LoVo (cell line): ENCODE measurements around the gene PLXND1.
"Not testable (repeated sequence)": the region's sequence is repeated elsewhere in the genome, so short reads cannot be mapped to it uniquely, and the experiment has no call there.

Experiments
- DNase-seq: peaks from one replicate; pipeline ENCODE4 v3.0.0-alpha.2; 2016; ENCODE audit warnings: low spot score

Gene PLXND1

GRCh38 chr3:129606636-129607390 lies at the start of gene PLXND1:
Gene PLXND1 (minus strand): TSS chr3:129606676. CDS start chr3:129606639, 37 bp downstream.
- DNase-seq, result peak; percentile 50

- DNase-seq, result no peak
Observed at GRCh38 chr3:129655291-129655700, 48.8 kb upstream of the PLXND1 start.

- DNase-seq, result no peak
Observed at GRCh38 chr3:129654131-129654530, 47.7 kb upstream of the PLXND1 start.

GRCh38 chr3:129653019-129653418 lies 46.5 kb upstream of the PLXND1 start:
- DNase-seq, result no peak

GRCh38 chr3:129651435-129652202 lies 45.1 kb upstream of the PLXND1 start:
- peak; percentile 64 for DNase-seq

GRCh38 chr3:129650256-129650872 lies 43.9 kb upstream of the PLXND1 start:
- DNase-seq, result peak; percentile 65

- DNase-seq, result no peak
Observed at GRCh38 chr3:129648391-129648790, 41.9 kb upstream of the PLXND1 start.

GRCh38 chr3:129645286-129645685 lies 38.8 kb upstream of the PLXND1 start:
- no peak for DNase-seq

- no peak for DNase-seq
Observed at GRCh38 chr3:129644836-129645235, 38.4 kb upstream of the PLXND1 start.

- DNase-seq, result not testable (repeated sequence)
Observed at GRCh38 chr3:129641567-129642260, 35.2 kb upstream of the PLXND1 start.

- DNase-seq, result not testable (repeated sequence)
Observed at GRCh38 chr3:129640985-129641384, 34.5 kb upstream of the PLXND1 start.

GRCh38 chr3:129638481-129638880 lies 32.0 kb upstream of the PLXND1 start:
- no peak for DNase-seq

GRCh38 chr3:129636082-129636481 lies 29.6 kb upstream of the PLXND1 start:
- DNase-seq, result no peak

GRCh38 chr3:129635656-129636055 lies 29.2 kb upstream of the PLXND1 start:
- no peak for DNase-seq

GRCh38 chr3:129633751-129634481 lies 27.4 kb upstream of the PLXND1 start:
- no peak for DNase-seq

- no peak for DNase-seq
Observed at GRCh38 chr3:129632977-129633376, 26.5 kb upstream of the PLXND1 start.

- DNase-seq, result no peak
Observed at GRCh38 chr3:129632556-129632955, 26.1 kb upstream of the PLXND1 start.

- no peak for DNase-seq
Observed at GRCh38 chr3:129632056-129632455, 25.6 kb upstream of the PLXND1 start.

- DNase-seq, result no peak
Observed at GRCh38 chr3:129629011-129629410, 22.5 kb upstream of the PLXND1 start.

- no peak for DNase-seq
Observed at GRCh38 chr3:129628169-129628522, 21.7 kb upstream of the PLXND1 start.

GRCh38 chr3:129627350-129628168 lies 21.1 kb upstream of the PLXND1 start:
- peak; percentile 76 for DNase-seq
